Endodermal cell (in vitro differentiated cells): ENCODE data around the gene APOBEC3B. TPM values are rescaled to one million over a fixed set of nuclear protein-coding genes. Genes with fewer than 3 reads are reported as not detected.
A peak's percentile ranks its signal among the peaks of the same experiment; 100 is the strongest.

Experiments
- DNase-seq: peaks from one replicate; pipeline ENCODE4 v3.0.0-alpha.2; 2017
- H3K27ac ChIP-seq: 2 replicates; pipeline ENCODE4 v1.5.1; 2013; ENCODE audit warnings: mild to moderate bottlenecking, low read depth, low read length, moderate library complexity
- H3K27me3 ChIP-seq: 2 replicates; pipeline ENCODE4 v1.6.1; 2013; ENCODE audit warnings: mild to moderate bottlenecking, low read length, moderate library complexity; ENCODE audit not compliant: insufficient read depth, control insufficient read depth, poor library complexity, severe bottlenecking
- H3K36me3 ChIP-seq: 2 replicates; pipeline ENCODE4 v1.7.0; 2013; ENCODE audit warnings: mild to moderate bottlenecking, low read length, moderate library complexity; ENCODE audit not compliant: control insufficient read depth, insufficient read depth
- H3K4me1 ChIP-seq: one replicate; pipeline ENCODE4 v1.7.0; 2013; ENCODE audit warnings: low read length; ENCODE audit not compliant: control insufficient read depth, insufficient read depth
- H3K4me3 ChIP-seq: 2 replicates; pipeline ENCODE4 v1.5.1; 2013; ENCODE audit warnings: mild to moderate bottlenecking, low read length, moderate library complexity
- H3K9ac ChIP-seq: 2 replicates; pipeline ENCODE4 v1.6.1; 2013; ENCODE audit warnings: mild to moderate bottlenecking, low read length, moderate library complexity; ENCODE audit not compliant: poor library complexity, severe bottlenecking; ENCODE audit errors: extremely low read depth
- H3K9me3 ChIP-seq: 2 replicates; pipeline ENCODE4 v1.6.1; 2013; ENCODE audit warnings: mild to moderate bottlenecking, low read length, moderate library complexity; ENCODE audit not compliant: control insufficient read depth
- H3K27ac Mint-ChIP-seq: 2 replicates; pipeline ENCODE4 v1.8.0; 2020; ENCODE audit warnings: mixed read lengths
- H3K27me3 Mint-ChIP-seq: 2 replicates; pipeline ENCODE4 v1.8.0; 2021; ENCODE audit warnings: mild to moderate bottlenecking, mixed read lengths; ENCODE audit not compliant: insufficient read depth
- H3K36me3 Mint-ChIP-seq: 2 replicates; pipeline ENCODE4 v1.8.0; 2020; ENCODE audit warnings: low read depth, mixed read lengths
- H3K4me1 Mint-ChIP-seq: 2 replicates; pipeline ENCODE4 v1.8.0; 2020; ENCODE audit warnings: mixed read lengths
- H3K4me3 Mint-ChIP-seq: 2 replicates; pipeline ENCODE4 v1.8.0; 2020; ENCODE audit warnings: mild to moderate bottlenecking, moderate library complexity, mixed read lengths
- H3K9me3 Mint-ChIP-seq: 2 replicates; pipeline ENCODE4 v1.8.0; 2020; ENCODE audit warnings: mild to moderate bottlenecking, mixed read lengths
- CTCF ChIP-seq: fragments of 200-600 bp; sonication (generic); conservative IDR thresholded peaks from 2 replicates; pipeline ENCODE4 v1.5.0; 2021; ENCODE audit warnings: antibody characterized with exemption, mild to moderate bottlenecking
- WGBS, 2 experiments: methylation state at CpG; one replicate each; pipeline versions ENCODE4 v1.1.5 to v1.1.7; 2013; ENCODE audit warnings: missing lambda C conversion rate in 2 of 2, mixed read lengths in 1 of 2; ENCODE audit not compliant: insufficient coverage in 1 of 2, insufficient read length in 1 of 2; 5-methylcytosine and 5-hydroxymethylcytosine counted together
- total RNA-seq, 2 donors: library from RNA; stranded (reverse); fragmentation: NEBNext Ultra II Directional in 1 of 2; extraction: Animal tissue kit (Norgen Biotek cat#: 25700) in 1 of 2; gene quantifications; 2 replicates in 1 of 2; 3 replicates in 1 of 2; pipeline ENCODE4 v1.2.1, GENCODE V29; 2021

The APOBEC3B gene
- total RNA-seq, 2 donors from 2014 or later: 4.1 to 5.4 TPM

GRCh38 chr22:39021552-39022250 is 39.6 kb downstream of the APOBEC3B start:
- Histone ChIP-seq H3K4me3 (peak overlapping the region; percentile 88), H3K4me1 (peaks cover 3% of the 10 kb centered on the region), H3K9me3 (no peaks in the 10 kb centered on the region), H3K27ac (no peak overlapping the region), H3K36me3 (peaks cover 17% of the 10 kb centered on the region), H3K27me3 (no peaks in the 10 kb centered on the region), H3K9ac (peak overlapping the region; percentile 41)
- Mint-ChIP-seq H3K4me1 (peaks cover 40% of the 10 kb centered on the region), H3K9me3 (no peaks in the 10 kb centered on the region), H3K36me3 (peaks cover 15% of the 10 kb centered on the region), H3K27me3 (no peaks in the 10 kb centered on the region), H3K4me3 (peak overlapping the region; percentile 51), H3K27ac (peak overlapping the region; percentile 71)
- no peak for TF ChIP-seq CTCF
- 77 to 79% methylated on average over 4 to 9 of the region's 9 CpGs for WGBS, 2 experiments
- DNase-seq: no peak

GRCh38 chr22:39024519-39025308 is 42.6 kb downstream of the APOBEC3B start:
- Histone ChIP-seq H3K36me3 (peaks cover 14% of the 10 kb centered on the region), H3K9ac (no peak overlapping the region), H3K4me1 (peaks cover 3% of the 10 kb centered on the region), H3K27me3 (no peaks in the 10 kb centered on the region), H3K9me3 (no peaks in the 10 kb centered on the region), H3K27ac (no peak overlapping the region), H3K4me3 (no peak overlapping the region)
- H3K4me3 Mint-ChIP-seq: no peak overlapping the region
- H3K4me1 Mint-ChIP-seq: peaks cover 26% of the 10 kb centered on the region
- TF ChIP-seq CTCF: no peak
- H3K27me3 Mint-ChIP-seq: no peaks in the 10 kb centered on the region
- H3K9me3 Mint-ChIP-seq: no peaks in the 10 kb centered on the region
- H3K27ac Mint-ChIP-seq: no peak overlapping the region
- DNase-seq: no peak
- WGBS, 2 experiments: 91 to 98% methylated on average over 10 to 15 of the region's 15 CpGs
- H3K36me3 Mint-ChIP-seq: peaks cover 15% of the 10 kb centered on the region

- Histone ChIP-seq H3K27ac (no peak overlapping the region), H3K4me1 (peaks cover 3% of the 10 kb centered on the region), H3K4me3 (no peak overlapping the region), H3K36me3 (peaks cover 14% of the 10 kb centered on the region), H3K9me3 (no peaks in the 10 kb centered on the region), H3K9ac (no peak overlapping the region), H3K27me3 (no peaks in the 10 kb centered on the region)
- no peak overlapping the region for H3K4me3 Mint-ChIP-seq
- no peaks in the 10 kb centered on the region for H3K9me3 Mint-ChIP-seq
- H3K27me3 Mint-ChIP-seq: no peaks in the 10 kb centered on the region
- H3K4me1 Mint-ChIP-seq: peaks cover 21% of the 10 kb centered on the region
- WGBS, 2 experiments: 88 to 96% methylated on average over 6 to 12 of the region's 12 CpGs
- DNase-seq: no peak
- TF ChIP-seq CTCF: no peak
- H3K36me3 Mint-ChIP-seq: peaks cover 15% of the 10 kb centered on the region
- H3K27ac Mint-ChIP-seq: no peak overlapping the region
These were observed 44.5 kb downstream of the APOBEC3B start for GRCh38 chr22:39026509-39027150.
